NCI-H2171 treated with DMSO at 0.1 percent for 48 hours (cell line): ENCODE results near the gene MUC2.

Experiments used
- DNase-seq: peaks from one replicate; lab custom pipeline; 2025; lab: John Stamatoyannopoulos, UW

The MUC2 gene

GRCh38 chr11:1074244-1075221, at the start of gene MUC2:
Gene MUC2 (plus strand): TSS chr11:1074874.
- DNase-seq, result no peak

- DNase-seq, result no peak
Observed at GRCh38 chr11:1025410-1026162, 49.1 kb upstream of the MUC2 start.

GRCh38 chr11:1026163-1026450, 48.6 kb upstream of the MUC2 start:
- DNase-seq, result no peak

GRCh38 chr11:1026641-1027482, 47.8 kb upstream of the MUC2 start:
- DNase-seq, result no peak

- no peak for DNase-seq
Observed at GRCh38 chr11:1027483-1028290, 47.0 kb upstream of the MUC2 start.

GRCh38 chr11:1028291-1028540, 46.5 kb upstream of the MUC2 start:
- DNase-seq, result no peak

GRCh38 chr11:1028616-1029015, 46.1 kb upstream of the MUC2 start:
- DNase-seq, result no peak

GRCh38 chr11:1029051-1029450, 45.6 kb upstream of the MUC2 start:
- no peak for DNase-seq

GRCh38 chr11:1029654-1030053, 45.0 kb upstream of the MUC2 start:
- no peak for DNase-seq

- no peak for DNase-seq
Observed at GRCh38 chr11:1030086-1030485, 44.6 kb upstream of the MUC2 start.

- no peak for DNase-seq
Observed at GRCh38 chr11:1030556-1030955, 44.1 kb upstream of the MUC2 start.

GRCh38 chr11:1031121-1031899, 43.4 kb upstream of the MUC2 start:
- DNase-seq, result no peak

- DNase-seq, result no peak
Observed at GRCh38 chr11:1032310-1032891, 42.3 kb upstream of the MUC2 start.

- no peak for DNase-seq
Observed at GRCh38 chr11:1033016-1033798, 41.5 kb upstream of the MUC2 start.

- no peak for DNase-seq
Observed at GRCh38 chr11:1034001-1034400, 40.7 kb upstream of the MUC2 start.

GRCh38 chr11:1034456-1035295, 40.0 kb upstream of the MUC2 start:
- DNase-seq, result no peak

GRCh38 chr11:1035577-1036283, 38.9 kb upstream of the MUC2 start:
- DNase-seq, result no peak

GRCh38 chr11:1036303-1036923, 38.3 kb upstream of the MUC2 start, which contains the start of gene MUC6:
Gene MUC6 (minus strand): TSS chr11:1036718. CDS start chr11:1036655, 63 bp downstream.
- DNase-seq, result no peak
